Stimulated activated naive CD4-positive, alpha-beta T cell (primary cell): ENCODE data around the gene VEGFA.
A peak's percentile ranks its signal among the peaks of the same experiment; 100 is the strongest.

Experiments used
- DNase-seq, 6 experiments: peaks; one replicate each; lab custom pipeline; 2025; lab: John Stamatoyannopoulos, UW

VEGFA gene

GRCh38 chr6:43772681-43773049 lies 2.7 kb downstream of the VEGFA start:
- no peak for DNase-seq

DNA sequence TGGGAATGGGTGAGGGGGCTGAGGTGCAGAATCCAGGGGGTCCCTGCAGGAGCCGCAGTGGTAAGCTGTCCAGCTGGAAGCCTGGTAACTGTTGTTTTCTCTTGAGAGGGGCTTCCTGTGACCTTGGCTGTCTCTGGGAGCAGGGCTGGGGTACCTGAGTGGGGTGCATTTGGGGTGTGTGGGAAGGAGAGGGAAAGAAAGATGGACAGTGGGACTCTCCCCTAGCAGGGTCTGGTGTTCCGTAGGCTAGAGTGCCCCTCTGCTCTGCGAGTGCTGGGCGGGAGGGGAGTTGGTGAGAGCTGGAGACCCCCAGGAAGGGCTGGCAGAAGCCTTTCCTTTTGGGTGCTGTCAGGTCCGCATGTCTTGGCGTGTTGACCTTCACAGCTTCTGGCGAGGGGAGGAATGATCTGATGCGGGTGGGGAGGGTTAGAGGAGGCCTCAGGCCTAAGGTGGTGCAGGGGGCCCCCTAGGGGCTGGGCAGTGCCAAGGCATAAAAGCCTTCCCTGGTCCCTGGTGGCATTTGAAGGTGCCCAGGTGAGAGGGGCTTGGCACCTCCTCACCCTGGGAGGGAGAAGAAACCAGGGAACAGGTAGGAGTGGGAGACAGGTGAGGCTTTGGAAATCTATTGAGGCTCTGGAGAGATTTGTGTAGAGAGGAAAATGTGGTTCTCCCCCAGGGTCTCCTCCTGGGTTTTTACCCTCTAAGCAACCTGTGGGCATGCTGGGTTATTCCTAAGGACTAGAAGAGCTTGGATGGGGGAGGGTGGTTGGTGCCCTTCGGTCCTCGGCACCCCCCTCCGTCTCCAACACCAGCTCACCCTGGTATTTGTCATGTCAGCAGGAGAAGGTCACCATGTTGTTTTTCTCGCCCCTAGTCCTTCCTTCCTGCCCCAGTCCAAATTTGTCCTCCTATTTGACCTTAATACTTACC lies 3.3 kb downstream of the VEGFA start:
- DNase-seq = peak in 4 of 6 experiments; percentile 6 to 19 (median 9)

GRCh38 chr6:43773980-43774775 lies 4.2 kb downstream of the VEGFA start:
- no peak for DNase-seq

GRCh38 chr6:43774776-43775534 lies 4.9 kb downstream of the VEGFA start:
- DNase-seq = peak in 5 of 6 experiments; percentile 21 to 48 (median 32)

GRCh38 chr6:43775535-43775885 lies 5.5 kb downstream of the VEGFA start:
- DNase-seq = no peak

GRCh38 chr6:43776115-43776798 lies 6.2 kb downstream of the VEGFA start:
- DNase-seq = no peak

DNA sequence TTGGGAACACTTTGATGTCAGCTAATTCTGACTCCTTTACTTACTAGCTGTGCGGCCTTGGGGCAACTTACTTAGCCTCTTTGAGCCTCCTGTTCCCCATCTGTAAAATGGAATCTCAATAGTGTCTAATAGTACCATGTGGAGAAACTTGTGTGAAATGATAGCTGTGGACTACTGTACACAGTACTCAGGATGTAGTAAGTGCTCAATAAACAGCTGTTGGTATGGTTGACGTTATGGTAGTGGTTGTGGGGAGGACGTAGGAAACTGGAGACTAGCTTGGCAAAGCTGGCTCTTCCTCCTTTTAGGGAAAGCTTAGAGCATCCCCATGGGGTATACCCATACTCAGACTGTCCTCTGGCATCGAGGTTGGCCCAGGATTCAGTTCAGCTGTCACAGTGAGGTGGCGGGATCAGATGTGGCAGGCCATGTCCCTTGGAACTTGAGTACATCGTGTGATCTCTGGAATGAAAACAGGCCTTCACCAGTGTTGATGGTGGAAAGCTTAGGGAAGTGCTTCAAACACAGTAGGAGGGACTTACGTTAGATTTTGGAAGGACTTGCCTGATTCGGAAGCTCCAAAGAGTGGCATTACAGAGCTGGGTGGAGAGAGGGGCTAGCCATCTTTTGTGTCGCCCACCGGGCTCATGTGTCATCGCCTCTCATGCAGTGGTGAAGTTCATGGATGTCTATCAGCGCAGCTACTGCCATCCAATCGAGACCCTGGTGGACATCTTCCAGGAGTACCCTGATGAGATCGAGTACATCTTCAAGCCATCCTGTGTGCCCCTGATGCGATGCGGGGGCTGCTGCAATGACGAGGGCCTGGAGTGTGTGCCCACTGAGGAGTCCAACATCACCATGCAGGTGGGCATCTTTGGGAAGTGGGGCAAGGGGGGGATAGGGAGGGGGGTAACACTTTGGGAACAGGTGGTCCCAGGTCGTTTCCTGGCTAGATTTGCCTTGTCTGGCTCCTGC lies 7.1 kb downstream of the VEGFA start:
- DNase-seq = no peak

DNA sequence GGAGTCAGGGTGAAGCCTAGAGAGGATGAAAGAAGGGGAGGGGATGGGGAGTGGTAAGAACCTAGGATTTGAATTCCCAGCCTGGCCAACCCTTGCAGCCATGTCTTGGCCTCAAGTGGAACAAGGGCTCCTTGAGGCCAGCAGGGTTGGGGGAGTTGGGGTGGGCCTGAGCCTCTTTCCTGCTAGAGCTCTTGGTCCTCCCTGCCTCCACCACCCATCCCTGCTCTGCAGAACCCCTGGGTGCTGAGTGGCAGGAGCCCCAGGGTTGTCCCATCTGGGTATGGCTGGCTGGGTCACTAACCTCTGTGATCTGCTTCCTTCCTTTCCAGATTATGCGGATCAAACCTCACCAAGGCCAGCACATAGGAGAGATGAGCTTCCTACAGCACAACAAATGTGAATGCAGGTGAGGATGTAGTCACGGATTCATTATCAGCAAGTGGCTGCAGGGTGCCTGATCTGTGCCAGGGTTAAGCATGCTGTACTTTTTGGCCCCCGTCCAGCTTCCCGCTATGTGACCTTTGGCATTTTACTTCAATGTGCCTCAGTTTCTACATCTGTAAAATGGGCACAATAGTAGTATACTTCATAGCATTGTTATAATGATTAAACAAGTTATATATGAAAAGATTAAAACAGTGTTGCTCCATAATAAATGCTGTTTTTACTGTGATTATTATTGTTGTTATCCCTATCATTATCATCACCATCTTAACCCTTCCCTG lies 8.3 kb downstream of the VEGFA start:
- no peak for DNase-seq

DNA sequence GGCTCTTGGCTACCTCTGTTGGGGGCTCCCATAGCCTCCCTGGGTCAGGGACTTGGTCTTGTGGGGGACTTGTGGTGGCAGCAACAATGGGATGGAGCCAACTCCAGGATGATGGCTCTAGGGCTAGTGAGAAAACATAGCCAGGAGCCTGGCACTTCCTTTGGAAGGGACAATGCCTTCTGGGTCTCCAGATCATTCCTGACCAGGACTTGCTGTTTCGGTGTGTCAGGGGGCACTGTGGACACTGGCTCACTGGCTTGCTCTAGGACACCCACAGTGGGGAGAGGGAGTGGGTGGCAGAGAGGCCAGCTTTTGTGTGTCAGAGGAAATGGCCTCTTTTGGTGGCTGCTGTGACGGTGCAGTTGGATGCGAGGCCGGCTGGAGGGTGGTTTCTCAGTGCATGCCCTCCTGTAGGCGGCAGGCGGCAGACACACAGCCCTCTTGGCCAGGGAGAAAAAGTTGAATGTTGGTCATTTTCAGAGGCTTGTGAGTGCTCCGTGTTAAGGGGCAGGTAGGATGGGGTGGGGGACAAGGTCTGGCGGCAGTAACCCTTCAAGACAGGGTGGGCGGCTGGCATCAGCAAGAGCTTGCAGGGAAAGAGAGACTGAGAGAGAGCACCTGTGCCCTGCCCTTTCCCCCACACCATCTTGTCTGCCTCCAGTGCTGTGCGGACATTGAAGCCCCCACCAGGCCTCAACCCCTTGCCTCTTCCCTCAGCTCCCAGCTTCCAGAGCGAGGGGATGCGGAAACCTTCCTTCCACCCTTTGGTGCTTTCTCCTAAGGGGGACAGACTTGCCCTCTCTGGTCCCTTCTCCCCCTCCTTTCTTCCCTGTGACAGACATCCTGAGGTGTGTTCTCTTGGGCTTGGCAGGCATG lies 9.2 kb downstream of the VEGFA start:
- DNase-seq = no peak

- no peak for DNase-seq
Measured at GRCh38 chr6:43779852-43780236, 9.8 kb downstream of the VEGFA start.

DNA sequence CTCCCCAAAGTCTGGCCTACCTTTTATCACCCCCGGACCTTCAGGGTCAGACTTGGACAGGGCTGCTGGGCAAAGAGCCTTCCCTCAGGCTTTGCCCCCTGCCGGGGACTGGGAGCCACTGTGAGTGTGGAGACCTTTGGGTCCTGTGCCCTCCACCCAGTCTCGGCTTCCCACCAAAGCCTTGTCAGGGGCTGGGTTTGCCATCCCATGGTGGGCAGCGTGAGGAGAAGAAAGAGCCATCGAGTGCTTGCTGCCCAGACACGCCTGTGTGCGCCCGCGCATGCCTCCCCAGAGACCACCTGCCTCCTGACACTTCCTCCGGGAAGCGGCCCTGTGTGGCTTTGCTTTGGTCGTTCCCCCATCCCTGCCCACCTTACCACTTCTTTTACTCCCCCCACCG lies 10.3 kb downstream of the VEGFA start:
- no peak for DNase-seq

- no peak for DNase-seq
Measured at GRCh38 chr6:43780941-43781928, 11.2 kb downstream of the VEGFA start.

DNA sequence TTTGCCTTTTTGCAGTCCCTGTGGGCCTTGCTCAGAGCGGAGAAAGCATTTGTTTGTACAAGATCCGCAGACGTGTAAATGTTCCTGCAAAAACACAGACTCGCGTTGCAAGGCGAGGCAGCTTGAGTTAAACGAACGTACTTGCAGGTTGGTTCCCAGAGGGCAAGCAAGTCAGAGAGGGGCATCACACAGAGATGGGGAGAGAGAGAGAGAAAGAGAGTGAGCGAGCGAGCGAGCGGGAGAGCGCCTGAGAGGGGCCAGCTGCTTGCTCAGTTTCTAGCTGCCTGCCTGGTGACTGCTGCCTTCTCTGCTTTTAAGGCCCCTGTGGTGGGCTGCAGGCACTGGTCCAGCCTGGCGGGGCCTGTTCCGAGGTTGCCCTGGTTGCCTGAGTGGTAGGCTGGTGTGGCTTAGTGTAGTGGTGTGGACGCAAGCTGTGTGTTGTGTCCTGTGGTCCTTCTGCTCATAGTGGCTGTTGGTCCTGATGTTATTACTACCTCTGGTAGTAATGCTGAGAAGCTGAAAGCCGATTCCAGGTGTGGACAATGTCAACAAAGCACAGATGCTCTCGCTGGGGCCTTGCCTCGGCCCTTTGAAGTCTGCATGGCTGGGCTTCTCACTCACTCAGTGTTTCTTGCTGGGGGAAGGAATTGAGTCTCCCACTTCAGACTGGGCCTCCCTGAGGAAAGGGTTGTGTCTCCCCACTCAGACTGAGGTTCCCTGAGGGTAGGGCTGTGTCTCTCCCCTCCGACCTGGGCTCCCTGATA lies 12.1 kb downstream of the VEGFA start:
- DNase-seq = no peak

GRCh38 chr6:43782764-43783513 lies 12.9 kb downstream of the VEGFA start:
- DNase-seq = no peak

DNA sequence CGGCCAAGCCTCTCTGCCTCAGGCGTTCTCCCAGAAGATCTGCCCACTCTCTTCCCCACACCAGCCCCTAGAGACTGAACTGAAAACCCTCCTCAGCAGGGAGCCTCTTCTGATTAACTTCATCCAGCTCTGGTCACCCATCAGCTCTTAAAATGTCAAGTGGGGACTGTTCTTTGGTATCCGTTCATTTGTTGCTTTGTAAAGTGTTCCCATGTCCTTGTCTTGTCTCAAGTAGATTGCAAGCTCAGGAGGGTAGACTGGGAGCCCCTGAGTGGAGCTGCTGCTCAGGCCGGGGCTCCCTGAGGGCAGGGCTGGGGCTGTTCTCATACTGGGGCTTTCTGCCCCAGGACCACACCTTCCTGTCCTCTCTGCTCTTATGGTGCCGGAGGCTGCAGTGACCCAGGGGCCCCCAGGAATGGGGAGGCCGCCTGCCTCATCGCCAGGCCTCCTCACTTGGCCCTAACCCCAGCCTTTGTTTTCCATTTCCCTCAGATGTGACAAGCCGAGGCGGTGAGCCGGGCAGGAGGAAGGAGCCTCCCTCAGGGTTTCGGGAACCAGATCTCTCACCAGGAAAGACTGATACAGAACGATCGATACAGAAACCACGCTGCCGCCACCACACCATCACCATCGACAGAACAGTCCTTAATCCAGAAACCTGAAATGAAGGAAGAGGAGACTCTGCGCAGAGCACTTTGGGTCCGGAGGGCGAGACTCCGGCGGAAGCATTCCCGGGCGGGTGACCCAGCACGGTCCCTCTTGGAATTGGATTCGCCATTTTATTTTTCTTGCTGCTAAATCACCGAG lies 14.2 kb downstream of the VEGFA start:
- DNase-seq = no peak
